Stomach smooth muscle (tissue), 2 donors: ENCODE results near the gene PDZRN3.

Source experiments
- H3K27ac ChIP-seq: one replicate; pipeline ENCODE4 v1.7.0; 2013; ENCODE audit warnings: mild to moderate bottlenecking, low read length, inconsistent platforms
- H3K27me3 ChIP-seq, 2 donors: one replicate each; pipeline ENCODE4 v1.7.0; 2013; ENCODE audit warnings: low read length in 2 of 2; ENCODE audit not compliant: insufficient read depth in 2 of 2, control insufficient read depth in 1 of 2
- H3K36me3 ChIP-seq, 2 donors: one replicate each; pipeline ENCODE4 v1.7.0; 2013; ENCODE audit warnings: low read length in 2 of 2; ENCODE audit not compliant: control insufficient read depth in 2 of 2, insufficient read depth in 2 of 2
- H3K4me1 ChIP-seq: one replicate; pipeline ENCODE4 v1.7.0; 2013; ENCODE audit warnings: low read length; ENCODE audit not compliant: control insufficient read depth, insufficient read depth
- H3K4me3 ChIP-seq, 2 donors: one replicate each; pipeline ENCODE4 v1.7.0; 2013; ENCODE audit warnings: low read length in 2 of 2
- H3K9ac ChIP-seq, 2 donors: one replicate each; pipeline ENCODE4 v1.7.0; 2013; ENCODE audit warnings: low read length in 2 of 2, mild to moderate bottlenecking in 1 of 2
- H3K9me3 ChIP-seq, 2 donors: one replicate each; pipeline ENCODE4 v1.7.0; 2013; ENCODE audit warnings: low read length in 2 of 2; ENCODE audit not compliant: control insufficient read depth in 2 of 2
- donor health status: healthy.
- donor health status: Pancreatic carcinoma.

The PDZRN3 gene

DNA sequence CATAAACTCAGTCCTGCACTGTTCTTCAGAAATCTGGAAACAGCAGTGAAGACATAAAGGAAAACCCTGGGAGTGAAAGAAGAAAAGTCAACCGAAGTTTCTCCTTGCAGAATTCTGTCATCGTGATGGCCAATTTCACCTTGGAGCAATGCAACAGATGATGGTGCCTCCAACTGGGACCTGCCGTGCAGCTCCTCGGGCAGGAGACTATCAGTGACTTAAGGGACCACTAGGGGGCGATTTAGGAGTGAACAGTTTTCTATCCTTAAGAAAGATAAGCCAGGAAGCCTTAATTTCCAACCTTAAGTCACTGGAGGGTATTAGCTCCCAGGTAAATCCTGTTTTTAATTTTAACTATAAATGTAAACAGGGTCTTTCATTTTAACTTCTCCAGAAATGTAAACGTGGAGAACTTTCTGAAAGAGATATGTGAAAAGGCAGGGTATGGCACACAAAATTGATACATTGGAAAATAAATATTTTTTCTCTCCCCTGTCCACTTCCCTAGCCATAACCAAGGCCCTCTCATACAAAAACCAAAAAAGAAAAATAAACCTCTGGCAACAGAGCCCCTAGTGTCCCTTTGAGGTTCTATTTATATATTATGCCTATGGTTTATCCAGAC, 116.3 kb downstream of the PDZRN3 start:
- Histone ChIP-seq H3K9ac (peak overlapping the region in 1 of 2 donors; percentile 55), H3K27ac (peak overlapping the region; percentile 97), H3K27me3 (no peaks in the 10 kb centered on the region), H3K4me3 (no peak overlapping the region), H3K4me1 (peaks cover 56% of the 10 kb centered on the region), H3K9me3 (no peaks in the 10 kb centered on the region), H3K36me3 (no peaks in the 10 kb centered on the region)

DNA sequence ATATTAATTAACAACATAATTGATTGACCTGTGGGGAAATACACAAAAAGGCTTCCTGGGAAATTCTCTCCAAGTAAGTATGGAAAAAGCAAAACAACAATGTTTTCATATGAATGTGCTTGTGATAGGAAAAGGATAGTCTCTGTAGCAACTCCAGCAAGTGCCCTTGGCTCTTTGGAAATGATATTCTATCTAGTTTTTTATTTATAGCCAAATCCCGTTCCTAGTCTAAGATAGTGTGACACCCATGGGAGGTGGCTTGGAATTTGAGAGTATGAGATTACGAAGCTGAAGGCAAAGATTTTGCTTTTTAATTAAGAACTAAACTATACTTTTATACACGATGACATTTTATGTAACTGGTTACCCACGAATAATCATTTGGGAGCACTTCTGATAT, 119.9 kb downstream of the PDZRN3 start:
- H3K9me3 ChIP-seq: no peaks in the 10 kb centered on the region
- H3K9ac ChIP-seq: no peak overlapping the region
- no peak overlapping the region for H3K27ac ChIP-seq
- H3K27me3 ChIP-seq: no peaks in the 10 kb centered on the region
- no peak overlapping the region for H3K4me3 ChIP-seq
- no peaks in the 10 kb centered on the region for H3K36me3 ChIP-seq
- H3K4me1 ChIP-seq: peaks cover 33% of the 10 kb centered on the region

DNA sequence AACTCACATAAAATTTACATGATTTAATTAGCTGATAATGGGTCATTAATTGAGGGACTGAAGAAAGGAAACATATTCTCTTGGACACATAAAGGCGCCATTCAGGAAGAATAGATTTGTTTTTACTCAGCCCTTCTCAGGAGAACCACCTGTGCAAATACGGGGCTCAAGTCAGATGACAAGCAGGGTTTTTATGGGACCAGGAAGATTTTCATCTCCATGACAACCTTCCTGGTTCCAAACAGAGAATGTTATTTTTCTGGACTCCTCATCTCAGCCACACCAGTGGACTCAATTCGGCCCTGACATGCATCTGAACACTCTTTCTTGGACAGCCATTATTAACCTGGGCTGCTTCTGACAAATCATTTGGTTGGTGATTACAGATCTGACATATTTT, 120.5 kb downstream of the PDZRN3 start:
- H3K9ac ChIP-seq: peak overlapping the region in 1 of 2 donors; percentile 52

DNA sequence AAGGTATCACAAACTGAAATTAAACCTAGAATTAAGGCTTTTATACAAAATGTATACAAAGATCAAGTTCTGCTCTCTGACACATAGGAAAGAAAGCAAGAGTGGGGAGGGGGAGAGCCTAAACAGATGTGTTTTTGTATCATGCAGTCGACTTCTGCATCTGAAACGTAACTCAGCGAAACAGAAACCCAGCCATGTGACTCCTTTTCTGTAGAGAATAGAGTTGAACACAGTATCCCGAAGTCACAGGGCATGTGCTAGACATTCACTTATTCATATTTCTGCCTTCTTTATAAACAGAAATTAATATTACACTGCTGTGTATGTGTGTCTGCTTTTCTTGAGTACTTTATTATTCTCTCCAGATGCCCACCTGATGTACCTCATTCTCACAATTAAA, 121.0 kb downstream of the PDZRN3 start:
- Histone ChIP-seq H3K27me3 (no peaks in the 10 kb centered on the region), H3K4me1 (peaks cover 22% of the 10 kb centered on the region), H3K36me3 (no peaks in the 10 kb centered on the region), H3K27ac (peak overlapping the region; percentile 13), H3K9ac (peak overlapping the region in 1 of 2 donors; percentile 52), H3K4me3 (peak overlapping the region; percentile 30 to 44), H3K9me3 (no peaks in the 10 kb centered on the region)

More for the DNA sequence above, 120.5 kb downstream of the PDZRN3 start:
- H3K9me3 ChIP-seq: no peaks in the 10 kb centered on the region
- no peaks in the 10 kb centered on the region for H3K36me3 ChIP-seq
- H3K4me1 ChIP-seq: peaks cover 27% of the 10 kb centered on the region
- peak overlapping the region in 1 of 2 donors; percentile 44 for H3K4me3 ChIP-seq
- H3K27ac ChIP-seq: peak overlapping the region; percentile 13
- no peaks in the 10 kb centered on the region for H3K27me3 ChIP-seq

DNA sequence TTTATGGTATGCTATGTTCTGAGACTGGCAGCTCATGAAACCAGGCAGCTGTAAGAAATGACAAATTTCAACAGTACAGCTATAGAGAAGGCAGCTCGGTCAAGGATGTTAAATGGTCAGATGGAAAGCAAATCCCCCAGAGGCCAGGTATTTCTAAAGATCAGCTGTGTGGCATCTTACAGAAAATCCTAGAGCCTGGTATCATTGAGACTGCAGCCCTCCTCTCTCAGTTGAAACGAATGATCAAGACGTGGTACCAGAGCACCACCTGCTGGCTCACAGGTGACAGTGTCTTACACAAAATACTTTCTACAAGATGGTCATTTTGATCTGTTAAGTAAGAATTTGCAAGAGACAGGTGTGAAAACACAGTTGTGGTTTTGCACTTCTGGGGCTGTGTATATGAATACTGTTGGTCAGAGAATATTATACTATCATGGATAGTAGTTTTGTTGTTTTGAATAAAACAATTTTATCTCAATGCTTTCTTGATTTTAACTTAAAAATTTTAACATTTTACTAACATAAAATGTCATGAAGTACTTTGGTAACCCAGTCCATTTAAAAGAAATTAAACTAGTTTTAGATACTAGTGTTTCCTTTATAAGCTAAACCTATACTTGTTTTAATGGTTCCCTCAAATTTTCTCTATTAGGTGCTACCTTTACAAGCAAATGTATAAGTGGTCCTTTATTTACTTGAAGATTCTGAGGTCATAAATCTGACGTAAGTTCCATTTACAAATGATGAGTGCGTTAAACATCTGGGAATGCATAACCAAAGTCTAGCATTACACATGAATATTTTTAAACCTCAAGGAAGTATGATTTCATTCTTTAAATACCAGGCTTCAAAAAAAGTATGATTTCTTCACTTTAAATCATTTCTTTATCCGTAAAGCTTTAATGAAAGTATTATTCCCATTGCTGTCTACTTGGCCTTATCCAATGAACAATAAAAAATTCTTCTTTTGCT, 121.8 kb downstream of the PDZRN3 start:
- peak overlapping the region in 1 of 2 donors; percentile 52 for H3K9ac ChIP-seq
- peak overlapping the region; percentile 13 for H3K27ac ChIP-seq
- peaks cover 13% of the 10 kb centered on the region for H3K4me1 ChIP-seq
- H3K9me3 ChIP-seq: no peaks in the 10 kb centered on the region
- no peaks in the 10 kb centered on the region for H3K27me3 ChIP-seq
- no peaks in the 10 kb centered on the region for H3K36me3 ChIP-seq
- peak overlapping the region in 1 of 2 donors; percentile 44 for H3K4me3 ChIP-seq

DNA sequence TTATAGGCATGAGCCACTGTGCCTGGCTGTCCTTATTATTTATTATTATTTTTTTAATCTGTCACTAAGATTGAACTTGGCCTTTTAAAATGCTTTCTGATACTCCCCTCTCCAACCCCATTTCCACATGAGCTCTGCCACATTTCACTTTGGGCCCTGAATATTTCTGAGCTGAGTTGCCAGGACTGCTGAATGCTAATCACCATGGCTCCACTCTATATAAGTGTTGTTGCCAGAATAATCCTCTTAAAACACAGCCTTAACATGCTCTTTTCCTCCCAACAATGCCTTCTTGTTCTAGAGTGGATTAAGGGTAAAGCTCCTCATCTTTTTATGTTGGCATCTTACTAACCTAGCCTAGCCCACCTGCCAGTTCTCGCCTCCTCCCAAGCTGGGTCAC, 124.4 kb downstream of the PDZRN3 start:
- Histone ChIP-seq H3K4me1 (peaks cover 13% of the 10 kb centered on the region), H3K36me3 (no peaks in the 10 kb centered on the region), H3K27me3 (no peaks in the 10 kb centered on the region), H3K9me3 (no peaks in the 10 kb centered on the region), H3K27ac (no peak overlapping the region), H3K9ac (no peak overlapping the region), H3K4me3 (no peak overlapping the region)

DNA sequence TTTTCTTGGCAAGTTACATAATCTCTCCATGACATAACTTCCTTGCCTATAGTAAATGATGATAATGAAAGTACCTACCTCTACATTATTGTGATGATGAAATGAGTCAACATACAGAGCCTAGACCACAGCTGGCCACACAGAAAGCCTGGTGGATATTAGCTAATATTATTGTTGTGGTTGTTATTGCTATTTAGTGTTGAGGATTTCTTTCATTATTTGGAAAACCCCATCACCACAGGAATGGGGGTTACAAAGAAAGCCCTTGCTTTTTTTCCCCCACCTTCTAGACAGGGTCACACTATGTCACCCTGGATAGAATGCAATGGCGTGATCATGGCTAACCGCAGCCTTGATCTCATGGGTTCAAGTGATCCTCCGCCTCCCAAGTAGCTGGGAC, 125.0 kb downstream of the PDZRN3 start:
- no peak overlapping the region for H3K4me3 ChIP-seq
- H3K36me3 ChIP-seq: no peaks in the 10 kb centered on the region
- H3K9me3 ChIP-seq: no peaks in the 10 kb centered on the region
- no peak overlapping the region for H3K27ac ChIP-seq
- no peak overlapping the region for H3K9ac ChIP-seq
- H3K4me1 ChIP-seq: peaks cover 13% of the 10 kb centered on the region
- no peaks in the 10 kb centered on the region for H3K27me3 ChIP-seq

DNA sequence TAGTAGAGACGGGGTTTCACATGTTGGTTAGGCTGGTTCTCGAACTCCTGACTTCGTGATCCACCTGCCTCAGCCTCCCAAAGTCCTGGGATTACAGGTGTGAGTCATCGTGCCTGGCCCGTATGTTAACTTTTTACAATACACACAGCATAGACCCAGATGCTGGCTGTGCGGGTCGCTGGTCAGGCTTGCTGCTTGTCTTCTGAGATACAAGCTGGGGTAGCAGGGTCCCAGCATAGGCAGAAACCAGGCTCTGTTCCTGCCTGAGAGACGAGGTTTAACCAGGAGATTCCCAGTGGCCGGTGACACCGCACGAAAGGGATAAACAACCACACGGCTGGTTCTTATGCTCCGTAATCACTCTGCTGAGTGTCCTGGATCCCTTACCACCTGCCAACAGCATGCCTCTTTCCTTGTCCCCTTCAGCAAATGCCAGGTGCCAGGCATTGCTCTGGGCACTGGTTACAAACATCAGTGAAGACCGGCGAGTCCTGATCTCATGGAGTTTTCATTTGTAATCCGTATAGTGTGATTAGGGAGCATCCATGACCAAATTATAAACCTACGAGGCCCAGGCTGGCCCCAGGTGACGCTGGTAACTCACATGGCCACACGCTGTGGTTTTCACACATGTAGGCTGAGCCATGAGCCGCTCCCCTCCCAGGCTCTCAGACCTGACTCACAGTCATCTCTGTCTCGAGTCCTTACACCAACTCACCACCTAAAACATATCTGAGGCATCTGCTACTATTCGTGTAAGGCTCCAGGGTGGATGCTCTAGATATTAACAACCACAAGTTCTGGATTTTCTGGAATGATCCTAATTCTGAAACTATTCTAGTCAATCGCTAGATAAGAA, 125.7 kb downstream of the PDZRN3 start:
- H3K27ac ChIP-seq: peak overlapping the region; percentile 26

DNA sequence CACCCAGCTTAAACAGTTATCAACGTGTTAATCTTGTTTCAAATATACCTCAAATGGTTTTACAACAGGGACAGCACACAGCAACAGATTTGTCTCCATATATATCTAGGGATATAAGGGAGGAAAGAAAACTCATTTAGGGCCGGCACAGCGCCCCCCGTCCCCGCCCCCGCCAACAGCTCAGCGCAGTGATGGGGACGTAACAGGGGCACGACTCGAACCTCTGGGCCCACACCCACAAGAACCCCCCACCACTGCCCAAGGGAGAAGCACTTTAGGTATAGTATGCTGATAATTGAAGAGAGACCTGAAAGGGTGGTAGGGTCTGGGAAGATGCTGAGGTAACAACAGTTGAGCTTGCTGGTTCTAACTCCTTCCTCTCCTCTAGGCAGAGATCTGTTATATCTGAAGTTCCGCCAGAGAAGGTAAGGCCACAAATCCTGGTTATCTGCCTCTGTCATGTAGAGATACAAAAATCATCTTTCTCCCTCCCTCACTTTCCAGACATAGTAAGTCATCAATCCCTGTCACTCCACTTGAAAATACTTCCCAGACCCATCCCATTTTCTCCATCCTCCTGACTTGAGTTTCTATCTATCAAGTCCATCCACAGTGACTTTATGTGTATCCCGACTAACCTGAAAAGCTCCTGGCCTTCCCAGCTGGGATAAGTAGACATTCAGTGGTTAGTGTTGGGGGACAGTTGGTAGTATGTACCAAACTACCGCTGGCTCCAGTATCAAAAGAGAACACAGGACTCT, 126.9 kb downstream of the PDZRN3 start:
- H3K27ac ChIP-seq: peak overlapping the region; percentile 26
- no peaks in the 10 kb centered on the region for H3K27me3 ChIP-seq
- no peaks in the 10 kb centered on the region for H3K36me3 ChIP-seq
- H3K4me1 ChIP-seq: peaks cover 20% of the 10 kb centered on the region
- no peaks in the 10 kb centered on the region for H3K9me3 ChIP-seq
- no peak overlapping the region for H3K9ac ChIP-seq
- H3K4me3 ChIP-seq: no peak overlapping the region

More for the DNA sequence above, 125.7 kb downstream of the PDZRN3 start:
- Histone ChIP-seq H3K9ac (no peak overlapping the region), H3K36me3 (no peaks in the 10 kb centered on the region), H3K9me3 (no peaks in the 10 kb centered on the region), H3K4me1 (peaks cover 14% of the 10 kb centered on the region), H3K4me3 (peak overlapping the region in 1 of 2 donors; percentile 8), H3K27me3 (no peaks in the 10 kb centered on the region)
